HG02763 (cell line): Measurements from ENCODE around the gene PDE6D.
"Not testable (repeated sequence)": the region's sequence is repeated elsewhere in the genome, so short reads cannot be mapped to it uniquely, and the experiment has no call there.

Experiments
- ATAC-seq: cut with Tn5 transposase; IDR thresholded peaks from one replicate; pipeline ENCODE4 v1.9.1; 2021; ENCODE audit warnings: mild to moderate bottlenecking, moderate library complexity; ENCODE audit not compliant: unreplicated experiment

The PDE6D gene

DNA sequence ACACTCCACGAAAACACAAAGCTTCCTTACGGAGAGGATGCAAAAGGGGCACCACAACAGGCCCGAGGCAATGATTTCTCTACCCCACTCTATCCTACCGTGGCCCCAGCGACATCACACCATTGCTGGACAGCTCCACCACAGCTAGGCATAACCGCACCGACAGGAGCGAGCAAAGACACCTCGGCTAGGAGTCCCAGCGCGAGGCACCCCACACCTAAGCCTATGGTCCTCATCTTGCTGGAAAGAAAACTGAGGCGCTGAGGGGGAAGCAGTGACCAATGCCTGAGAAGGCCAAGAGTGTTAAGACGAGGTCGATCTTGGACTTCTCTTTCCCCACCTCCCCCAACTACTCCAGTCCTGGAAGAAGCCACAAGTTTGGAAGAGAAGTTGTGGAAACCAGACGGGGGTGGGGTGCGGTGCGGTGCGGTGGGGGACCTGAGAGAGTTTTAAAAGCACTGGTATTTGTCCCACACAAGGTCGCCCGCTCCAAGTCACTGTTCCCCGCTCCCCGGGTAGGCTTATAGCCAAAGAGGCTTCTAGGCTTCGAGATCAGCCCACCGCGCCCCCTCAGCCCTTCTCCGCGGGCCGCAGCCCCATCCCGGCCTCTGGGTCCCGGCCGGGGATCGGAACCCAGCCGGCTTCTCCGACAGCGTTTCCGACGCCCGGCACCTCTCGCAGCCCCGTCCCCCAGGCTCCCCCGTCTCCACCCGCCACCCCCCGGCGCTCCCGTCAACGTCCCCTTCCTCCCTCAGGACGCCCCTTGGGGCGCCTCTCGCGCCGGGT, 766 bp downstream of the PDE6D start:
- ATAC-seq = no peak

DNA sequence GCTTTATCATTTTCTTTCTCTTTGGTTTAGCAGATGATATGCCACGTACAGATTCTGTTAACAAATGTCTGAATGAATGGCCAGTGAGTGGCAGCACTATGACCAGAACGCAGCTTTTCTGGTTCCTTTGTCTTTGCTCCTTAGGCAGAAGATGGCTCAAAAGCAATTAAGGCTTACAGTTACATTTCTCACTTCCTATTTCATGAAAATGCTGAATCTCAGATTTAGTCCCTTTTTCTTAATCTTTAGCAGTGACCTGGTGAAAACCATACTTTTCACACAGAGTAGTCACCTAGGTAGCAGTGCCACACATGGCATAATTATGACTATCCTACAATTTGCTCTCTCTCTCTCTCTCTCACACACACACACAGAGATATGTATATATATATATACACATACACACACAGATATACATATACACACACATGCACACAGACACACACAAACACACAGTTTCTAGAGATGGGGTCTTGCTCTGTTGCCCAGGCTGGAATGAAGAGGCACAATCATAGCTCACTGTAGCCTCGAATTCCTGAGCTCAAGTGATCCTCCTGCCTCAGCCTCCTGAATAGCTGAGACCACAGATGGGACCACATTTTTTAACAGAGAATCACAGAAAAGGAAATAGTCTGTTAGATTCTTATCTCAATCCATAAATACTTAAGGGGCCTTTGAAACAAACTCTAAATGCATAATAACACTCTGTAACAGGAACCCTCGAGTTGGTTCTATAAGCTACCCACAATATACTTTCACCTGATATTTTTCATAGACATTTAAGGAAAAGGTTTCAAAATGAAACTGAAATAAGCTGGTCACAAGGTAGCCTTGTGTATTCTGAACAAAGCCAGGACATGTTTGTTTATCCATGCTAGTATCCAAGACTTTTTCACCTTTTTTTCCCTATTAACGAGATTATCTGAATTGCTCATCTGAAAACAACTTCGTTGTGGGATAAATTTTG, 11.6 kb downstream of the PDE6D start:
- no peak for ATAC-seq

DNA sequence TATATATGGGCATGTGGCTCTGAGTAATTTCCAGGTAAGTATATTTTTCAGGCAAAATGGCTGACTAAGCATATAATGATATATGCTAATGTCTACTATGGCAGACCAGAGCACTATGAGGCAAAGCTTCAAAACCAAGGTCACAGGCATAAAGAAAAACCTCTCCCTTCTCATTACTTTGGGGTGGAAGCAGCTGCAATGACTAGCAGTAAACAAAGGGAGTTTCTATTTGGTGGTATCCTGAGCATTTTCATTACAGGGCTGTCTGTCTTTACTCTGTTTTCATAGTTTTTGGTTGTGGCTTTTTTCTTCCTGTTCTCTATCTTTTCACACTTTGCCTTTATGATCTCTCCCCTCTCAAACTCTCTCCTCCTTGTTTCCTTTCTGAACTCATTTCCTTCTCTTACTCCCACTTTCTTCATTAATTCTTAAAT, 15.6 kb downstream of the PDE6D start:
- ATAC-seq = no peak

DNA sequence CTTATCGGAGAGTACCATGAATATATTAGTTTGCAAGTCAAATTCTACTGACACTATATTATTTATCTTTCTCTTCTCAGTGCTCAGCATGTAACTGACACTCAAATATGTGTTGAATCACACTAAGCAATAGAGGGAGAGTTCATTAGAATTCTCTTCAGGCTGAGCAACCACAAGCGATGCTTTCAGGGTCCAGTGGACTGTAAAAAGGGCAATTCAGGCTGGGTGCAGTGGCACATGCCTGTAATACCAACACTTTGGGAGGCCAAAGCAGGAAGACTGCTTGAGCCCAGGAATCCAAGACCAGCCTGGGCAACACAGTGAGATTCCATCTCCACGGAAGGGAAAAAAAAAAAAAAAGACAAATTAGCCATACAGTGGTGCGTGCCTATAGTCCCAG, 16.3 kb downstream of the PDE6D start:
- ATAC-seq = no peak

DNA sequence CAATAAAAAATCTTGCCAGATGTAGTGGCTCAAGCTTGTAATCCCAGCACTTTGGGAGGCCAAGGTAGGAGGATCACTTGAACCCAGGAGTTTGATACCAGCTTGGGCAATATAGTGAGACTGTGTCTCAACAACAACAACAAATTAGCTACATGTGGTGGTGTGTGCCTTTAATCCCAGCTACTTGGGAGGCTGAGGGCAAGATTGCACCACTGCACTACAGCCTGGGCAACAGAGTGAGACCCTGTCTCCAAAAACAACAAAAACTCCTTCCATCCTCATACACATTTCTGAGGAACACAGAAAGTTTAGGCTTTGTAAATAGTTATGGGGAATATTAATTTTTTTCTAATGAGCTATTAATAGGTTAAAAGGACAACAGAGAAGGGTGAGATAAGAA, 17.0 kb downstream of the PDE6D start:
- ATAC-seq = no peak

DNA sequence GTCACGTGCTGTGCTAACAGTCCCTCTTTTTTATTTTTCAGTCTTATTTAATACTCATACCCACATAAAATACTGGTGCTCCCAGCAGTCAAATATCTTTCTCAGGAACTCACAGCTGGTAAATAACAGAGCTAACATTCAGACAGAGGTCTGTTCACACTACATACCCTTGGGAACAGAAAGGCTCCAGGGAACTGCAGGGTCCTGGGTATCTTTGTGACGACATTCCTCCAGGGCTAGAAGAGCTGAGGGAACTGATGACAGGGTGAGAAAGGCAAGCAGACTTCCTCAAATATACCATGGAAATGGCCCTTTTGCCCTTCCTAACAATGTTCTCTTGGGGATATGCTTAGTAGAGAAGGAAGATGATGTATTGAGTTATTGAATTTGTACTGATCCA, 19.3 kb downstream of the PDE6D start:
- ATAC-seq = no peak

DNA sequence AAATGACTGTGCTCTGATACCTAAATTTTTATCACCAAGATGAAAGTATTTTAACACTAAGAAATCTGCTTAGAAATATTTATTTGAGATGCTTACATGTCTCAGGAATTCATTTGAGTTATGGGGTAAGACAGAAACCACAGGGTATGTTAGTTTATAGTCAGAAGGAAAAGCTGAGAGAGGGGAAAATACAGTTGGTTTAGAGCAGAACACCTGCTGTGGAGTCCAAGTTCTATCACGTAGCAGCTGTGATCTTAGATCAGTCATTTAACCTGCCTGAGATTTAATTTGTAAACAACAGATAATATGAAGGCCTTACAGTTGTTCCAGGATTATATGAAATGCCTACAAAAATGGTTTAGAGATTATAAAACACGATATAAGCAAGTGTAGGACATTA, 29.0 kb downstream of the PDE6D start:
- ATAC-seq = no peak

DNA sequence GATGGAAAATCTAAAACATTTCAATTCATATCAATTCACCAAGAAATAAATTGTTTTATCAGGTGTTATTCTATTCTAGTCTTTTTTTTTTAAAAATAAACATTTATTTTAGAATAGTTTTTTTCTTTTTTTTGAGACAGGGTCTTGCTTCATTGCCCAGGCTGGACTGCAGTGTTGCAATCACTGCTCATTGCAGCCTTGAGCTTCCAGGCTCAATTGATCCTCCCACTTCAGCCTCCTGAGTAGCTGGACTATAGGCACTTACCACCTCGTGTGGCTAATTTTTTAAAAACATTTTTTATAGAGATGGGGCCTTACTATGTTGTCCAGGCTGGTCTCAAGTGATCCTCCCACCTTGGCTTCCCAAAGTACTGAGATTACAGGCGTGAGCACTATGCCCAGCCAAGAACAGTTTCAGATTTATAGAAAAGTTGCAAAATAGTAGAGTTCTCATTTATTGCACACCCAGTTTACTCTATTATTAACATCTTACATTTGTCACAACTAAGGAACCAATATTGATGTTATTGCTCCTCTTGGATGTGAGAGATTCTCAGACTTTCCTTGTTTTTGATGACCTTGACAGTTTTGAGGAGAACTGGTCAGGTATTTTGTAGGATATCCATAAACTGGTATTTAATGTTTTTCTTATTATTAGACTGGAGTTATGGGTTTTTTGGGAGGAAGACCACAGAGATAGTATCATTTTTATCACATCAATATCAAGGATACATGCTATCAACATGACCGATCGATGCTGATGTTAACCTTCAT, 29.9 kb downstream of the PDE6D start:
- ATAC-seq = no peak

DNA sequence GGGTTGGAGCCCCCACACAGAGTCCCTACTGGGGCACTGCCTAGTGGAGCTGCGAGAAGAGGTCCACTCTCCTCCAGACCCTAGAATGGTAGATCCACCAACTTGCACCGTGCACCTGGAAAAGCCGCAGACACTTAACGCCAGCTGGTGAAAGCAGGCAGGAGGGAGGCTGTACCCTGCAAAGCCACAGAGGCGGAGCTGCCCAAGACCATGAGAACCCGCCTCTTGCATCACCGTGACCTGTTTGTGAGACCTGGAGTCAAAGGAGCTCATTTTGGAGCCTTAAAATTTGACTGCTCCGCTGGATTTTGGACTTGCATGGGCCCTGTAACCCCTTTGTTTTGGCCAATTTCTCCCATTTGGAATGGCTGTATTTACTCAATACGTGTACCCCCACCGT, 32.1 kb downstream of the PDE6D start:
- ATAC-seq = not testable (repeated sequence)

DNA sequence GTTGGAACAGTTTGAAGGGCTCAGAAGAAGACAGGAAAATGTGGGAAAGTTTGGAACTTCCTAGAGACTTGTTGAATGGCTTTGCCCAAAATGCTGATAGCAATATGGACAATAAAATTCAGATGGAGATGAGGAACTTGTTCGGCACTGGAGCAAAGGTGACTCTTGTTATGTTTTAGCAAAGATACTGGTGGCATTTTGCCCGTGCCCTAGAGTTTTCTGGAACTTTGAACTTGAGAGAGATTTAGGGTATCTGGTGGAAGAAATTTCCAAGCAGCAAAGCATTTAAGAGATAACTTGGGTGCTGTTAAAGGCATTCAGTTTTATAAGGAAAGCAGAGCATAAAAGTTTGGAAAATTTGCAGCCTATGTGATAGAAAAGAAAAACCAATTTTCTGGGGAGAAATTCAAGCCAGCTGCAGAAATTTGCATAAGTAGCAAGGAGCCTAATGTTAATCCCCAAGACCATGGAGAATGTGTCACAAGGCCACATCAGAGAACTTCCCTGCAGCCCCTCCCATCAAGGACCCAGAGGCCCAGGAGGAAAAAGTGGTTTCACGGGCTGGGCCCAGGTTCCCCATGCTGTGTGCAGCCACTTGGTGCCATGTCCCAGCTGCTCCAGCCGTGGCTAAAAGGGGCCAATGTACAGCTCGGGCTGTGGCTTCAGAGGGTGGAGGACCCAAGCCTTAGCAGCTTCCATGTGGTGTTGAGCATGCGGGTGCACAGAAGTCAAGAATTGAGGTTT, 32.8 kb downstream of the PDE6D start:
- not testable (repeated sequence) for ATAC-seq

DNA sequence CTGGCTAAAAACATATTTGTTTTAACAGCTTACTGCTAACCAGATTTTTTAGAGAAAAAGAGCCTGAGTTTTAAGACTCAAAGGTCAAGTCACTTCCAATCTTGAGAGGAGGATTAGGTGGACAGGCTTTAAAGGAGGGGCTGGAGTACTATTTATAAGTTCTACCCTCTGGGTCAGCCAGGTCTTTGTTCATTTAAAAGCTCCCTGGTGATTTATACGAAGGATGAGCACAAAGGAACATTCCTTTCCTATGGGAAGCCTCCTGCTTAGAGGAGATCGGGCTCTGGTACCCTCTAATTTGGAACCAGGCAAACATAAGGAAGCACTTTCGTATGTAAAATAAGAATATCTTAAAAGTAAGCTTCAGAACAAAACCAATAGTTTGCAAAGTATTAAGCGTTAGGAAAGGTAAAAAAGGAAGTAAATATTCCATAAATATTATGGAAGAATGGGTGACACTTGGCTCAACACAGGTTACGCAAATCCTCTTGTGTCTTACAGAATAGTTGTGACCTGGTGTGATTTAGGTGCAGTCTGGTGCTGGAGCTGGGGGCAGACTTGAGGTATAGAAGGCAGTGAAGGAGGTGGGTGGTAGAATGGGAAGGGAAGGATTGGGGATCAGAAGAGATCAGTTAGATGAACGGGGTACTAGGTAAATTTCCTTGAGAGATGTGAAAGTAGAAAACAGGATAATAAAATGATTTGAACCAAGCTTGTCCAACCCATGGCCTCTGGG, 35.6 kb downstream of the PDE6D start:
- ATAC-seq = no peak

DNA sequence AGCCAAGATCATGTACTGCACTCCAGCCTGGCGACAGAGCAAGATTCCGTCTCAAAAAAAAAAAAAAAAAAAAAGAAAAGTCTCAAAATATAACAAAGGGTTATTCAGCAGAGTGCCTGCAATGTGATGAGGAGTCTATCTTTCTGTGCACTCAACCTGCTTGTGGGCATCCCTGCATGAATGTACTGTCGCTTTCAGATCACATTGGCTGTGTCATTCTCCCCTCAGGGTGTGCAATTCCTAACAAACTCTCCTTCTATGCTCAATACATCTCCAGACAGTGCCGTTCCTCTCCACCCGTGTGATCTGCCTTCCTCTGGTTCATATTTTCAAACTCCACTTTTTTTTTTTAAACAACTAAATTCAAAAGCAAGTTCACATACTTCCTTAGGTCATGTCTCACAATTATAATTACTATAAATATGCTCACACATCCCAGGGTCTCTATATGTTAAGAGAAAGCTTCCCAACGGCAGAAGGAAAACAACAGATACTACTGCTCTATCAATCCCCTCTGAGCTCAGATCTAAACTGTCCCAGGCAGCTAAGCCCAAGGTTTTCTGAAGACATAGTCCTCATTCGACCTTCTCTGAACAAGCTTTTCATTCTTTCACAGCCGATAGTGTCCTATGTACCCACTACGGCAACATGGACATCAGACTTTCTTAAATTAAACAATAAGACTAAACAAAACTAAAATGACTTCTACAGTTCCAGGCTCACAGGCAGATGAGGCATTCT, 37.5 kb downstream of the PDE6D start:
- no peak for ATAC-seq

DNA sequence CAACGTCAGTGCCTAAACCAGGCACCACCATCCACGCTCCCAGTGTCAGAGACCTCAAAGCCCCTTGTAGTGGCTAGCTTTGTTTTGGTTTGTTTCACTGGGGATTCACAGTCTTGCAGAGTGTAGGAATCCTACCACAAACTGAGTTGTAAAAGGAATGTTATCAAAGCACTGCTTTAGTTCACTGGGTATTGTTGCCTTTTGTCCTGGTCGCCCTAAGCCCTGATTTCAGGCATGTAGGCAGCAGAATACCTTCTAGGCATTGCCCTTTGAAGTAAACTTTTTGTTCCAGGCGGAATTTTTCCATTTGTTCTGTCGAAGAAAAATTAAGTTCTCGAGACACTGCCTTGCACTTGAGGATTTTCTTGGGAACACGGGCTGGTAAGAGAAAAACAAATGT, 43.3 kb downstream of the PDE6D start:
- no peak for ATAC-seq

DNA sequence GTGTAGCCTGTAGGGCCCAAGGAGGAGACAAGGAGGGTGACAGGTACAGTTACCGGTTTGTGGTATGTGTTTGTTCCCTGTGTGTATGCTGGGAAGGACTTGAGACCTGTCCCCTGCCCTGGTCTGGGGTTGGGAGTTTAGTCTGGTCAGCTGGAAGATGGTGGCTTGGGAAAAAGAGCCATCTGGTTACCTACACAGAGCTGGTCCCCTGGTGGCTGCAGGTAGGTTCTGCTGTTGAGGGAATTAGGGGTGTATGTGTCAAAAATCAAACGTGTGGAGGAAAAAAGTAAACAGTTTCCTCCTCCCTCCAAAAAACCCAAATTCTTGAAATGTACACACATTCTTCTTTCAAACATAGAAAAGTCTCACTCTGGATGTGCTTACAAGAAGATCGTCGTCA, 48.5 kb downstream of the PDE6D start:
- no peak for ATAC-seq

DNA sequence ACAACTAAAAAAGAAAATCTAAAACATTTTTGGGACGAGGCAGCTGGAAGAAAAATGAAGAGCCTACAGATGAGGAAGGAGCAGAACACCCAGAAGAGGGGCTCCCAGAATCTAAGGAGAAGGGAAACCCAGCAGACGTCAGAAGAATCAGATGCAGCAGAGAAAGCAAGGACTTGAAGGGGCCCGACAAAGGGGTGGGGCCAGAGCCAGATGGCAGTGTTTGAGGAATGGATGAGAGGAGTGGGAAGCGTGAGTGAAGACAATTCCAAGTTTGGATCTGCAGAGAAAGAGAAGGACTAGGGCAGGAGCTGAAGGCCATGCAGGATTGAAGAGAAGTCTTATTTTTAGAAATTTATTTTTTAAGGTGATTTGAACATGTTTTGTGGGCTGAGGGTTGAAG, 53.5 kb downstream of the PDE6D start:
- no peak for ATAC-seq

DNA sequence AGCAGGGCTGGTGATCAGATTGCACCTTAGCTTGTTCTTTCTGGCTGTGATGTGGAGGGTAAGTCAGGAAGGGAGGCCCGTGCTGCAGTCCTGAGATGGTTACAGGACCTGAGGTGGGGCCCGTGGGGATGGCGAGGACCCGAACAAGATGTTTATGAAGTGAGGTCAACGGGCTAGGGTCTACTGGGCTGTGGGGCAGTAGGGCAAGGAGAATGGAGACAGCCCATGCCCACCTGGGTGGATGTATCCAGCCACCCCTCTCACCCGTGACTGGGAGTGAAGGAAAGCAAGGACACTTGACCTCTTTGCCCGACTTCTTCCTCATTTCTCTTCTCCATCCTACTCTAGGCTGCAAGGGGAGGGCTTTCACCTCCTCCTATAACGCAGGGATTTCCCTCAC, 54.8 kb downstream of the PDE6D start:
- no peak for ATAC-seq

DNA sequence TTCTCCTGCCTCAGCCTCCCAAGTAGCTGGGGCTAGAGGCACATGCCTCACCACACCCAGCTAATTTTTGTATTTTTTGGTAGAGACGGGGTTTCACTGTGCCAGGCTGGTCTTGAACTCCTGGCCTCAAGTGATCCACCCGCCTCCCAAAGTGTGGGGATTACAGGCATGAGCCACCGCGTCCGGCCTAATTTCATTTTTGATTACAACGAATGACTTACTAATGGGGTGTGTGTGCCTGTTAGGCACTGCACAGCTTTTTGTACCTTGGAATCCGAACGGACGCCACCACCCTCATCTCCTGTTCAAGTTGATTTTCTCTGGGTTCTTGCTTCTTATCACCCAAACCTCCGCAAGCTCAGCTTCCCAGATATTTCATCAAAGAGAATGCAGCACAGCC, 55.6 kb downstream of the PDE6D start:
- ATAC-seq = no peak

DNA sequence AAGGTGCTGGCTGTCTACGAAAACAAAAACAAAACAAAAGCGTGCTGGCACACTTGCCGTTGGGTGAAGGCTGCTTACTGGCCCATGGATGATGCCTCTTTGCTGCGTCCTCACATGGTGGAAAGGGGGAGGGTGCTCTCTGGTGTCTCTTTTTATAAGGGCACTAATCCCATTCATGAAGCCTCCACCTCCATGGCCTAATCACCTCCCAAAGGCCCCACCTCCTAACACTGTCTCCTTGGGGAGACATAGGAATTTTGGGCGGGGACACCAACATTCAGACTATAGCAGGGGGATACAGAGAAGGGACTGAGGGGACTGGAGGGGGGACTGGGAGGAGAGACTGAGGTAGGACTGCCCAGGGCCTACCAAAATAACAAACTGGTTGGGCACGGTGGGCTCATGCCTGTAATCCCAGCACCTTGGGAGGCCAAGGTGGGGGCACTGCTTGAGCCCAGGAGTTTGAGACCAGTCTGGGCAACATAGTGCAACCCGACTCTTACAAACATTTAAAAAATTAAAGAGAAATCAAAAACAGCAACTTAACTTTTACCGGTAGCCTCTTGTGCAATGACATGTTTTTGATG, 58.3 kb downstream of the PDE6D start:
- ATAC-seq = no peak
